ENCODE measurements around the gene SMARCD1. TPM values are rescaled to one million over a fixed set of nuclear protein-coding genes. Genes with fewer than 3 reads are reported as not detected.

SMARCD1 gene
- polyA plus RNA-seq, 2 donors: 9.8 to 17.8 TPM

DNA sequence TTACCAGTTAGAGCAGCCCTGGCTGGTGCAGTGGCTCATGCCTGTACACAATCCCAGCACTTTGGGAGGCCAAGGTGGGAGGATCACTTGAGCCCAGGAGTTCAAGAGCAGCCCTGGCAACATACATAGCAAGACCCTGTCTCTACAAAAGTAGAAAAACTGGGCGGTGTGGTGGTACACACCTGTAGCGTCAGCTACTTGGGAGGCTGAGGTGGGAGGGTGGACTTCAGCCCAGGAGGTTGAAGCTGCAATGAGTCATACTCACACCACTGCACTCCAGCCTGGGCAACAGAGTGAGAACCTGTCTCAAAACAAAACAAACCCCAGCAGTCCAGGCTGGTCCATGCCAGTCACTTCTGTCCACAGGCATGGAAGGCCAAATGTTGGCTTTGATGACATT is 34.2 kb downstream of the SMARCD1 start:
- H3K27me3 ChIP-seq (ENCODE audit: control insufficient read depth in 1 of 2, insufficient read depth in 2 of 2, low read length in 2 of 2): no peaks in the 10 kb centered on the region
- H3K27ac ChIP-seq (ENCODE audit: low read depth in 2 of 2, low read length in 1 of 2): no peak overlapping the region
- peaks cover 0 to 18% of the 10 kb centered on the region in 2 donors for H3K36me3 ChIP-seq (ENCODE audit: control insufficient read depth in 2 of 2, insufficient read depth in 2 of 2, low read length in 1 of 2)
- H3K4me1 ChIP-seq (ENCODE audit: control insufficient read depth in 2 of 2, insufficient read depth in 2 of 2, low read length in 1 of 2): no peaks in the 10 kb centered on the region
- H3K4me3 ChIP-seq (ENCODE audit: low read depth in 1 of 2, low read length in 2 of 2): no peak overlapping the region
- WGBS, 2 donors: 99 to 100% methylated on average over 2 of the region's 2 CpGs
- no peaks in the 10 kb centered on the region for H3K9me3 ChIP-seq (ENCODE audit: control insufficient read depth in 2 of 2, insufficient read depth in 1 of 2, low read depth in 1 of 2, low read length in 1 of 2)

DNA sequence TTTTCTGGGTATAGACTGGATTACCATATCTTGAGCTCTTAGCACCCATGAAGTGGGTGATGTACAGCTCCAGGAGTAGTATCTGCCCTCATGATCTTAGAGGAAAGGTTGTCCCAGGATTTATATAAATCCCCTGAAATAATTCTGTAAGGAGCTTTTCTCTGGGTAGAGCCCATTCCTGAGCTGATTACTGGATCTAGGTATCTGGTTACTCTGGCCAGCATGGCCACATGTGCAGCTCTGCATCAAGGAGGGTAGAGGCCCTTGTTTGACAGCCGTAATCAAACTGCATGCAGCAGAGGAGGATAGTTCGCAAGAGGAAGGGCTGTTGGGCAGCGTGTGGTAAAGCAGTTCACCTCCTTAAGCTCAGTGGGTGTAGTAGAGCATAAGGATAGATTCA is 35.4 kb downstream of the SMARCD1 start:
- H3K36me3 ChIP-seq (ENCODE audit: control insufficient read depth in 2 of 2, insufficient read depth in 2 of 2, low read length in 1 of 2): peaks cover 0 to 18% of the 10 kb centered on the region in 2 donors
- WGBS, 2 donors: 91 to 94% methylated on average over 3 of the region's 3 CpGs
- H3K4me1 ChIP-seq (ENCODE audit: control insufficient read depth in 2 of 2, insufficient read depth in 2 of 2, low read length in 1 of 2): no peaks in the 10 kb centered on the region
- H3K27ac ChIP-seq (ENCODE audit: low read depth in 2 of 2, low read length in 1 of 2): no peak overlapping the region
- H3K9me3 ChIP-seq (ENCODE audit: control insufficient read depth in 2 of 2, insufficient read depth in 1 of 2, low read depth in 1 of 2, low read length in 1 of 2): no peaks in the 10 kb centered on the region
- H3K27me3 ChIP-seq (ENCODE audit: control insufficient read depth in 1 of 2, insufficient read depth in 2 of 2, low read length in 2 of 2): no peaks in the 10 kb centered on the region
- no peak overlapping the region for H3K4me3 ChIP-seq (ENCODE audit: low read depth in 1 of 2, low read length in 2 of 2)

DNA sequence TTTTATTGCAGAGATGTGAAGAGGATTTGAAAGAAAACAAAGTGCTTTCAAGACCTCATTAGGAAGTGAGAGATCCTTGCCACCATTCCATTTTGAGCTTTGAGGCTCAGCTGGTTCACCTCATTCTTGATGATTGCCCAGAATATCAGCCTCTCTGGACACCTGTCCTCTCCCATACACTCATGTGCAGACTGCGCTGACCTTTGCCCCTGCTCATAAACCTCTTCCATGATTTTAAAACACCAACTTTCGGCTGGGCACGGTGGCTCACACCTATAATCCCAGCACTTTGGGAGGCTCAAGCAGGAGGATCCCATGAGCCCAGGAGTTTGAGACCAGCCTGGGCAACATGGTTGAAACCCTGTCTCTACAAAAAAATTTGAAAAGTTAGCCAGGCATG is 35.8 kb downstream of the SMARCD1 start:
- Histone ChIP-seq H3K36me3 (ENCODE audit: control insufficient read depth in 2 of 2, insufficient read depth in 2 of 2, low read length in 1 of 2) (peaks cover 0 to 18% of the 10 kb centered on the region in 2 donors), H3K27ac (ENCODE audit: low read depth in 2 of 2, low read length in 1 of 2) (no peak overlapping the region), H3K4me3 (ENCODE audit: low read depth in 1 of 2, low read length in 2 of 2) (no peak overlapping the region), H3K9me3 (ENCODE audit: control insufficient read depth in 2 of 2, insufficient read depth in 1 of 2, low read depth in 1 of 2, low read length in 1 of 2) (no peaks in the 10 kb centered on the region), H3K4me1 (ENCODE audit: control insufficient read depth in 2 of 2, insufficient read depth in 2 of 2, low read length in 1 of 2) (no peaks in the 10 kb centered on the region), H3K27me3 (ENCODE audit: control insufficient read depth in 1 of 2, insufficient read depth in 2 of 2, low read length in 2 of 2) (no peaks in the 10 kb centered on the region)
- WGBS, 2 donors: 95 to 96% methylated on average over 3 of the region's 3 CpGs

DNA sequence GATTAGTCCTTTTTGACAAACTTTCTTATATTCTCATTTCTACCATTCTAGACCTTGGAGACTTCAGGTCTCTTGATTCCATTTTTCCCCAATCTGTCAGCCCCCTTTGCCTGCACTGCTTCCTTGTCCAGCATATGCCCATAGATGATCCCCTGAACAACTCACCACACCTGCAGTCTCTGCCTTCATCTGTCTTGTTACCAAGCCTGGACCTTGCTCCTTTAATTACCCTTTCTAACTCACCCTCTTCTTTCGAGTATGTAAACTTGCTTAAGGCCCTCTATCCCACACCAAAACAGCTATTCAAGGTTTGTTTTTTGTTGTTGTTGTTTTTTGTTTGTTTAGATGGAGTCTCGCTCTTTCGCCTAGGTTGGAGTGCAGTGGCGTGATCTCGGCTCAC is 36.5 kb downstream of the SMARCD1 start:
- Histone ChIP-seq H3K4me3 (ENCODE audit: low read depth in 1 of 2, low read length in 2 of 2) (no peak overlapping the region), H3K36me3 (ENCODE audit: control insufficient read depth in 2 of 2, insufficient read depth in 2 of 2, low read length in 1 of 2) (peaks cover 0 to 18% of the 10 kb centered on the region in 2 donors)
- WGBS, 2 donors: 80 to 82% methylated on average over 5 of the region's 5 CpGs

DNA sequence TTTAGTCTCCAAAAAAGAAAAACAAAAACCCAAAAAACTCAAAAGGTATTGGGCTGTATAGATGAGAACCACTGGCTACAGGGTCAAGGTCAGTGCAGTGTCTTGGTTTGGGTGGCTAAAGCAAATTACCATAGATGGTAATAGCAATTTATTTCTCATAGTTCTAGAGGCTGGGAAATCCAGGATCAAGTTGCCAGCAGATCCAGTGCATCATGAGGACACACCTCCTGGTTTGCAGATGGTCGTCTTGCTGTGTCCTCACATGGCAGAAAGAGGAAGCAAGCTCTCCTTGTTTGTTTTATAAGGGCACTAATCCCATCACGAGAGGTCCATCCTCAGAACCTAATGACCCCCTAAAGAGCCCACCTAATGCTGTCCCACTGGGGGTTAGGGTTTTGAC is 38.1 kb downstream of the SMARCD1 start:
- Histone ChIP-seq H3K4me3 (ENCODE audit: low read depth in 1 of 2, low read length in 2 of 2) (no peak overlapping the region), H3K9me3 (ENCODE audit: control insufficient read depth in 2 of 2, insufficient read depth in 1 of 2, low read depth in 1 of 2, low read length in 1 of 2) (no peaks in the 10 kb centered on the region), H3K4me1 (ENCODE audit: control insufficient read depth in 2 of 2, insufficient read depth in 2 of 2, low read length in 1 of 2) (no peaks in the 10 kb centered on the region), H3K27ac (ENCODE audit: low read depth in 2 of 2, low read length in 1 of 2) (no peak overlapping the region), H3K27me3 (ENCODE audit: control insufficient read depth in 1 of 2, insufficient read depth in 2 of 2, low read length in 2 of 2) (no peaks in the 10 kb centered on the region), H3K36me3 (ENCODE audit: control insufficient read depth in 2 of 2, insufficient read depth in 2 of 2, low read length in 1 of 2) (peaks cover 0 to 22% of the 10 kb centered on the region in 2 donors)
- 69 to 83% methylated on average over 2 of the region's 2 CpGs for WGBS, 2 donors

More for the DNA sequence above, 36.5 kb downstream of the SMARCD1 start:
- no peak overlapping the region for H3K27ac ChIP-seq (ENCODE audit: low read depth in 2 of 2, low read length in 1 of 2)
- H3K9me3 ChIP-seq (ENCODE audit: control insufficient read depth in 2 of 2, insufficient read depth in 1 of 2, low read depth in 1 of 2, low read length in 1 of 2): no peaks in the 10 kb centered on the region
- no peaks in the 10 kb centered on the region for H3K27me3 ChIP-seq (ENCODE audit: control insufficient read depth in 1 of 2, insufficient read depth in 2 of 2, low read length in 2 of 2)
- no peaks in the 10 kb centered on the region for H3K4me1 ChIP-seq (ENCODE audit: control insufficient read depth in 2 of 2, insufficient read depth in 2 of 2, low read length in 1 of 2)

DNA sequence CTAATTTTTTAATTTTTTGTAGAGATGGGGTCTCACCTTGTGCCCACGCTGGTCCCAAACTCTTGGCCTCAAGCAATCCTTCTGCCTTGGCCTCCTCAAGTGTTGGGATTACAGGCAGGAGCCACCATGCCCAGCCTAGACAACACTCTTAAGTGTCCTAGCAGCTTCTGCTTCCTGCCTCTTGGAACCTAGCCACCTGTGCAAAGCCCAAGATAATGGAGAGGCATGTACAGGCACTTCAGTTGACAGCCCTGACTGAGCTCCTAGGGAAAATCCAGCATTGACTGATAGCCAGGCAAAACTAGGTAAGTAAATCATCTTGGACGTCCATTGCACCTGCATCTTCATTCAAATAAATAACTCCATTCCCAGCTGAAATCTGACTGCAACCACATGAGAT is 42.4 kb downstream of the SMARCD1 start:
- WGBS, 2 donors: 47 to 56% methylated on average over 2 of the region's 2 CpGs
- peaks cover 8 to 23% of the 10 kb centered on the region in 2 donors for H3K36me3 ChIP-seq (ENCODE audit: control insufficient read depth in 2 of 2, insufficient read depth in 2 of 2, low read length in 1 of 2)

DNA sequence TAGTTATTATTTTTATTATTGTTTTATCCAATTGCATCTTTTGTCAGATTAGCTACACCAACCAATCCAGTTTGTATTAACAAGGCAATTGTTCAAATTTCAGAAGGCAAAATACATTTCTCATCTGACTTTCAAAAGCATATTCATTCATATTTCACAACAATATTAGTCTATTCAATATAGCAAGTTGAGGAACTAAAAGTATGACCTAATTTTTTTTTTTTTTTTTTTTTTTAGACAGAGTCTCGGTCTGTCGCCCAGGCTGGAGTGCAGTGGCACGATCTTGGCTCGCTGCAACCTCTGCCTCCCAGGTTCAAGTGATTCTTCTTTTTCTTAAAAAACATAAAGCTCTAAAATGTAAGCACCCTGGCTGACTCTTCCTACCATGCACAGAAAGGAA is 44.1 kb downstream of the SMARCD1 start:
- 72 to 81% methylated on average over 4 of the region's 4 CpGs for WGBS, 2 donors
- Histone ChIP-seq H3K4me3 (ENCODE audit: low read depth in 1 of 2, low read length in 2 of 2) (no peak overlapping the region), H3K27ac (ENCODE audit: low read depth in 2 of 2, low read length in 1 of 2) (no peak overlapping the region), H3K27me3 (ENCODE audit: control insufficient read depth in 1 of 2, insufficient read depth in 2 of 2, low read length in 2 of 2) (no peaks in the 10 kb centered on the region), H3K9me3 (ENCODE audit: control insufficient read depth in 2 of 2, insufficient read depth in 1 of 2, low read depth in 1 of 2, low read length in 1 of 2) (no peaks in the 10 kb centered on the region), H3K4me1 (ENCODE audit: control insufficient read depth in 2 of 2, insufficient read depth in 2 of 2, low read length in 1 of 2) (no peaks in the 10 kb centered on the region), H3K36me3 (ENCODE audit: control insufficient read depth in 2 of 2, insufficient read depth in 2 of 2, low read length in 1 of 2) (peaks cover 8 to 15% of the 10 kb centered on the region in 2 donors)

More for the DNA sequence above, 42.4 kb downstream of the SMARCD1 start:
- no peak overlapping the region for H3K27ac ChIP-seq (ENCODE audit: low read depth in 2 of 2, low read length in 1 of 2)
- no peak overlapping the region for H3K4me3 ChIP-seq (ENCODE audit: low read depth in 1 of 2, low read length in 2 of 2)
- H3K9me3 ChIP-seq (ENCODE audit: control insufficient read depth in 2 of 2, insufficient read depth in 1 of 2, low read depth in 1 of 2, low read length in 1 of 2): no peaks in the 10 kb centered on the region
- H3K27me3 ChIP-seq (ENCODE audit: control insufficient read depth in 1 of 2, insufficient read depth in 2 of 2, low read length in 2 of 2): no peaks in the 10 kb centered on the region
- H3K4me1 ChIP-seq (ENCODE audit: control insufficient read depth in 2 of 2, insufficient read depth in 2 of 2, low read length in 1 of 2): no peaks in the 10 kb centered on the region

DNA sequence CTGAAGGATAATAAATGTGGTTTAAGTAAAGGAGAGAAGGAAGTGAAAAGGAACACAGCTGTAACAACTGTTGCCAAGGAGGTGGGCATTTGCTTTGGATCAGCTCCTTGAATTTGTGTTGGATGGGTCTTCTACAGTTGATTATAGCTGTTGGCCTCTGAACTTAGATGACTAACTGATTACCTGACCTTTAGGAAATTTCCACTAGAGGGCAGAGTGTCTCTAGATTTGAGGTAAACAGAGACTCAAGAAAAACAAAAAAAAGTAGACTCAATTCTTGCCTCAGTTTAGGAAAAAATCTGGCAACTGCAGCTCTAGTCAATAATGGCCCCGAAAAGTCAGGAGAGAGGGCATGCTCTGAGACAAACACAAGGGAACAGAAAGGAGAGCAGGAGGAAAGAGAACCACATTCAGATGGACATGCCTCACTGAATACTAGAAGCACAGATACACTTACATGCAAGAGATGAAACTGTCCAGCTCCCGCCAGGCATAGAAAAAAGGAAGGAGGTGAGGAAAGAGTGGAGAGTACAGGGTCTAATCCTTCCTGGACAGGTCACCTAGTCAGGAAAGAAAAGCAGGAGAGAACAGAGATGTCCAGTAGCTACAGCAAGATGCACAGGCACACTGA is 47.5 kb downstream of the SMARCD1 start:
- H3K36me3 ChIP-seq (ENCODE audit: control insufficient read depth in 2 of 2, insufficient read depth in 2 of 2, low read length in 1 of 2): peaks cover 14% of the 10 kb centered on the region in 2 donors
- no peak overlapping the region for H3K4me3 ChIP-seq (ENCODE audit: low read depth in 1 of 2, low read length in 2 of 2)
- no peaks in the 10 kb centered on the region for H3K4me1 ChIP-seq (ENCODE audit: control insufficient read depth in 2 of 2, insufficient read depth in 2 of 2, low read length in 1 of 2)
- H3K27me3 ChIP-seq (ENCODE audit: control insufficient read depth in 1 of 2, insufficient read depth in 2 of 2, low read length in 2 of 2): no peaks in the 10 kb centered on the region
- 59 to 71% methylated on average over 2 of the region's 2 CpGs for WGBS, 2 donors
- H3K27ac ChIP-seq (ENCODE audit: low read depth in 2 of 2, low read length in 1 of 2): no peak overlapping the region
- no peaks in the 10 kb centered on the region for H3K9me3 ChIP-seq (ENCODE audit: control insufficient read depth in 2 of 2, insufficient read depth in 1 of 2, low read depth in 1 of 2, low read length in 1 of 2)

DNA sequence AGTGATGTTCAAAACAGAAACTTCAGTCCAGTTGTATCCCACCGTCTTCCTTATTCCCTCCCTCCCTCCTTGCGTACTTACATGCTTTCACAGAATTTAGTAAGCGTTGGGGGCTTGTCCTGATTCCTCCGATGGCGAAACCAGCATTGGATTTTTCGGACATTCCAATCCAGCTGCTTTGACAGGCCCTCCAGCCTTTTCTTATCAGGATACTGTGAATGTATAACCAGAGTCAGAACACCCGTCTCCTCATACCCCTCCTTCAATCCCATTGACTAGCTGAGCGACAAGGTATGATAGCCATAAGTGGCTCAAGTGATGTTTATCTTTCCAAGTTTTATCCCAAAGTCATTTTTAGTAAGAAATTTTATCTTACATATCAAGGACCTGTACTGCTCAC is 57.9 kb downstream of the SMARCD1 start:
- H3K9me3 ChIP-seq (ENCODE audit: control insufficient read depth in 2 of 2, insufficient read depth in 1 of 2, low read depth in 1 of 2, low read length in 1 of 2): no peaks in the 10 kb centered on the region
- H3K27me3 ChIP-seq (ENCODE audit: control insufficient read depth in 1 of 2, insufficient read depth in 2 of 2, low read length in 2 of 2): no peaks in the 10 kb centered on the region
- no peaks in the 10 kb centered on the region for H3K4me1 ChIP-seq (ENCODE audit: control insufficient read depth in 2 of 2, insufficient read depth in 2 of 2, low read length in 1 of 2)
- H3K4me3 ChIP-seq (ENCODE audit: low read depth in 1 of 2, low read length in 2 of 2): no peak overlapping the region
- WGBS, 2 donors: 86 to 89% methylated on average over 8 of the region's 8 CpGs
- no peak overlapping the region for H3K27ac ChIP-seq (ENCODE audit: low read depth in 2 of 2, low read length in 1 of 2)
- no peaks in the 10 kb centered on the region for H3K36me3 ChIP-seq (ENCODE audit: control insufficient read depth in 2 of 2, insufficient read depth in 2 of 2, low read length in 1 of 2)

DNA sequence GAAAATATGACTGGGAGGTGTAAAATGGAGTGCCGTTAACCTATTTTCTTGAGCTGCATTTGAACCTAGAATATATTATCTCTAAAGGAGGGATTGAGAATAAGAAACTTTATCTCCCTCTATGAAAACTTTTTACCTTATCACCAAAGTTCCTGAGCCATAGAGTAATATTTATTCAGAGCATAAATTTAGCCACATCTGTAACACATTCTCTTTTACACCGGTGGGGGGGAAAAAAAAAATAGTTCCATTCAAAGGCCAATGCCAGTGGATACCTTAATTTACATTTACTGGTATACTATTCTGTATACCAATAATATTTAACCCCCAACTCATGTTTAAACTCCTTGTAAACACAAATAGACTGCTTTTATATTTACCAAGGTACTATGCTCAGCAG is 60.3 kb downstream of the SMARCD1 start:
- WGBS, 2 donors: 82 to 90% methylated on average over 2 of the region's 2 CpGs
- H3K27ac ChIP-seq (ENCODE audit: low read depth in 2 of 2, low read length in 1 of 2): no peak overlapping the region
- no peaks in the 10 kb centered on the region for H3K4me1 ChIP-seq (ENCODE audit: control insufficient read depth in 2 of 2, insufficient read depth in 2 of 2, low read length in 1 of 2)
- no peak overlapping the region for H3K4me3 ChIP-seq (ENCODE audit: low read depth in 1 of 2, low read length in 2 of 2)
- no peaks in the 10 kb centered on the region for H3K36me3 ChIP-seq (ENCODE audit: control insufficient read depth in 2 of 2, insufficient read depth in 2 of 2, low read length in 1 of 2)
- H3K9me3 ChIP-seq (ENCODE audit: control insufficient read depth in 2 of 2, insufficient read depth in 1 of 2, low read depth in 1 of 2, low read length in 1 of 2): no peaks in the 10 kb centered on the region
- H3K27me3 ChIP-seq (ENCODE audit: control insufficient read depth in 1 of 2, insufficient read depth in 2 of 2, low read length in 2 of 2): no peaks in the 10 kb centered on the region
